C4-2B (cell line): Measurements from ENCODE around the gene LZIC.

Experiments used
- ZFX ChIP-seq: fragments of 450-650 bp; IDR thresholded peaks from 2 replicates; pipeline ENCODE4 v1.6.1; 2017
- TF ChIP-seq, protein P1 (sequence below): fragments of 450-650 bp; conservative IDR thresholded peaks from 2 replicates; pipeline ENCODE4 v1.5.1; 2017; ENCODE audit warnings: mild to moderate bottlenecking

DNA sequence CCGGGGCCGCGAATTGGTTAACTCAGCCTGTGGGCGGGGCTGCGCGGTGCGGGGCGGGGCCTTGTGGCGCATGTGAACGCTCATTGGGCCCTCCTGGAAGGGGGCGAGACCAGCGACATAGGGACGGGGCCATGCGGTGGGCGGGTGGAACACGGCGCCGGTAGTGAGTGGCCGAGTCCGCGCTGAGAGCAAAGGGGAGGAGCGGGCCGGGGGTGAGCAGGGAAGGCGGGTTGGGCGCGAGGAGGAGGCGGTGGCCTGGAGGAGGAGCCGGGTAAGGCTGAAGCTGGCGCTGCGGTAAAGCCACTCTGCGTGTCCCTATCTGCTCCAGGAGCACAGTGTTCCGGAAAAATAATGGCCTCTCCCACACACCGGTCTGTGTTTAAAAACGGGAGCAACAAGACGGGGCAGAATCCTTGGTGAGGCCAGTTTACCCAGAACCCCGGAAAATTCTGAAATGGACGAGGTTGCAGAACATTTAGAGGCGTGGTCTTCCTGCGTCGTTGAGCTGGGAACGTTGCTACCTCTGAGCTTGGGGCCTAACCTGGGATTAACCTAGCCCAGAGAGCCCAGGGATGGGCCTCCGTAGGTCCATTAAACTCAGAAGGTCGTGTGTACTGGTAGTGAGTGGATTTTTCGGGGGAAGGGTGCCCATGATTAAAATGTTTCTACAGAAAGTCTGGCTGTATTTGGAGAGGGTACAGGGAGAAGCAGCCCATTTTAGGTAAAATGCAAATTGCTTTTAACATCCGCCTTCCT, 32.6 kb downstream of the LZIC start:
- TF ChIP-seq, protein P1, sequence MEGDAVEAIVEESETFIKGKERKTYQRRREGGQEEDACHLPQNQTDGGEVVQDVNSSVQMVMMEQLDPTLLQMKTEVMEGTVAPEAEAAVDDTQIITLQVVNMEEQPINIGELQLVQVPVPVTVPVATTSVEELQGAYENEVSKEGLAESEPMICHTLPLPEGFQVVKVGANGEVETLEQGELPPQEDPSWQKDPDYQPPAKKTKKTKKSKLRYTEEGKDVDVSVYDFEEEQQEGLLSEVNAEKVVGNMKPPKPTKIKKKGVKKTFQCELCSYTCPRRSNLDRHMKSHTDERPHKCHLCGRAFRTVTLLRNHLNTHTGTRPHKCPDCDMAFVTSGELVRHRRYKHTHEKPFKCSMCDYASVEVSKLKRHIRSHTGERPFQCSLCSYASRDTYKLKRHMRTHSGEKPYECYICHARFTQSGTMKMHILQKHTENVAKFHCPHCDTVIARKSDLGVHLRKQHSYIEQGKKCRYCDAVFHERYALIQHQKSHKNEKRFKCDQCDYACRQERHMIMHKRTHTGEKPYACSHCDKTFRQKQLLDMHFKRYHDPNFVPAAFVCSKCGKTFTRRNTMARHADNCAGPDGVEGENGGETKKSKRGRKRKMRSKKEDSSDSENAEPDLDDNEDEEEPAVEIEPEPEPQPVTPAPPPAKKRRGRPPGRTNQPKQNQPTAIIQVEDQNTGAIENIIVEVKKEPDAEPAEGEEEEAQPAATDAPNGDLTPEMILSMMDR = no peak
- TF ChIP-seq ZFX = peak; percentile 31; the same call in 1 of the 2 replicates
